GM19328 (cell line): Measurements from ENCODE around the gene ZFPM1.

Source experiments
- ATAC-seq: cut with Tn5 transposase; IDR thresholded peaks from one replicate; pipeline ENCODE4 v1.9.1; 2021; ENCODE audit warnings: mild to moderate bottlenecking, moderate library complexity; ENCODE audit not compliant: unreplicated experiment

The ZFPM1 gene

DNA sequence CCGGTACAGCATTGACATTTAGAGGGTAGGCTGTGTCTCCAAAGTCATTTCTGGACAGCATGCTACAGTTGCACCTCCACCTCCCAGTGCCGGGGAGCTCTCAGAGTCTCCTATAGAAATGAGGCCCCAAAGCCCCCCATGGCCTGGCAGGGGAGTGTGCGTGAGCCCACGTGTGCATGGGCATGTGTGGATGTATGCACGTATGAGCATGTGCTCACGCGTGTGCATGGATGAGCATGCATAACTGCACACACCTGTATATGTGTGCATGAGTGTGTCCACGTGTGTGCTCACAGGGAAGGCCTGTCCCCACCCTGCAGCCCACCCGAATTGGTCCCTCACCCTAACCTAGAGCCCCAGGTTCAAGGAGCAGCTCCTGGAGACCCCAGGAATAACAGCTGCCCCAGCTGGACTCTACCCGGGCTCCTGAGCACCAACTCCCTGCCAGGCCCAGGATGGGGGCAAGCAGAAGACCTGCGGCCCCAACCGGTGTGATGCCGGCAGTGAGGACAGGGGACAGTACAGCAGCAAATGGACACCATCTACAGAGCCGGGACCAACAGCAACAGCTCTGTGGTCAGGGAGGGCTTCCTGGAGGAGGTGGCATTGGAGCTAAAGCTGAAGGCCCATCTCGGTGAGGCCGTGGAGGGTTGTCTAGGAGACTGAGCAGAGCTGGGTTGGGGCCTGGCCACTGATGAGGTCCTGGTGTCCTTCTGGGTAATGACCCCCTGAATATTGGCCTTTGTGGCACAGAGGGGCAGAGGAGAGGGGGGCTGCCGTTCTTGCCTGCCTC is 35.2 kb upstream of the ZFPM1 start:
- no peak for ATAC-seq

DNA sequence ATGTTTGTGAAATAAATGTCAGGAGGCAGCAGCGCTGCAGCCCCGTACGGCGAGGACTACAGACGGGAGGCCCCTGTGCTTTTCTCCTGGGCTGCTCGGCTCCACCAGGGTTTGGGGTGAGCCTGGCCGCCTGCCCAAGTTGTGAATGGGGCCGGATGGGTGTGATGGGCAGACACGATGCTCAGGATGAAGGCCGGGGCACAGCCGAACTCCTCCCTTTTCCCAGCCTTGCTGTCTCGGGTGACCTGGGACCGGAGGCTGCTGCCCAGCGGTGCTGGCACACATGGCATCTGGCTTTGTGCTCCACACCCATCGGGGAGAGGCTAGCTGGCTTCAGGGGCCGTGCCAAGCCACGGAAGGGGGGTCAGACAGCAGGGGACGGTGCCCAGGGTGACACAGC is 34.2 kb upstream of the ZFPM1 start:
- no peak for ATAC-seq

DNA sequence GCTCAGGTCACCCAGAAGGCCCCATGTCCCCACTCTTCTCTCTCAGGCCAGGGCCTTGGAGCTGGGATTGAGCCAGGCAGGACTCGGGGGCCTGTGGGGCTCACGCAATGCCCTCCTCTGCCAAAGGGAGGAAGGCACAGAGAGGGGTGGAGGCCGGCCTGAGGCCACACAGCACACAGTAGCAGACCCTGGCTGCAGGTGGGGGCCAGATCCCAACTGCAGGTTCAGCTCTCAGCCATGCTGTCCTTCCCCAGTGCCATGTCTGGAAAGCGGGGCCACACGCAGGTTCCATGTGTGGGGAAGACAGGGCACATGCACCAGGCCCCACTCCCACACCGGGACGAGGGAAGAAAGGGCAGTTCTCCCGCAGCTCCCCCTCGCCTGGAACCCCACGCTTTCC is 33.3 kb upstream of the ZFPM1 start:
- ATAC-seq, result no peak

DNA sequence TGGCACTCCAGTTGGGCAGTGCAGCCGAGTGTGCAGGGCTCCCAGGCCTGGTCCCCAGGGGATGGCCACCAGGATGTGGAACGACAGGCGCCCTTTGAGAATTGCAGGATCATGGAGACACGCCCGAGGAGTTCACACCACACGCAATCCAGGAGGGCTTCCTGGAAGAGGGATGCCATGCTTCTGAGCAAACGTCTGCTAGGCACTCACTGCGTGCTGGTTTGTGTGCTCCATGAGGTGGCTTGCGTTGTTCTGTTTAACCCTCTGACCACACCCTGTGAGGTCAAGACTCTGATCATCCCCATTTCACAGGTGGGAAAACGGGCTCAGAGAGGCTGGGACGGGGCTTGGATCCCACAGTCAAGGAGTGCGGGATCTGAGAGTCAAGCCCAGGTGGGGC is 32.6 kb upstream of the ZFPM1 start:
- no peak for ATAC-seq

DNA sequence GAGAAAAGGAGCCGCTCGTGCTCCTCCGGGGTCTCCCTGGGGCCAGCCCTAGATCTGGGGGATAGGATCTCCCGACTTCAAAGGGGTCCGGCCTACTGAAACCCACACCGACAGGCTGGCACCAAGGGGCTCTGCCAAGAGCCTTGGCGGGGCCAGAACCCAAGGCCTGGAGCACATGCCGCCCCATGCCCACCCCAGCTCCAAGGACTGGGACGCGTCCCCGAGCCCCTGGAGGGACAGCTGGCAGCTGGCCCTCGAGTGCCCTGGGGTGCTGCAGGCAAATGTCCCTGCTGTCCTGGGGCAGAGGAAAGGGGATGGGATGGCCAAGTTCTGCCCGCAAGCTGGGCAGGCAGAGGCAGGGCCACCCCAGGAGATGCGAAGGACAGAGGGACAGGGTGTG is 31.8 kb upstream of the ZFPM1 start:
- no peak for ATAC-seq

DNA sequence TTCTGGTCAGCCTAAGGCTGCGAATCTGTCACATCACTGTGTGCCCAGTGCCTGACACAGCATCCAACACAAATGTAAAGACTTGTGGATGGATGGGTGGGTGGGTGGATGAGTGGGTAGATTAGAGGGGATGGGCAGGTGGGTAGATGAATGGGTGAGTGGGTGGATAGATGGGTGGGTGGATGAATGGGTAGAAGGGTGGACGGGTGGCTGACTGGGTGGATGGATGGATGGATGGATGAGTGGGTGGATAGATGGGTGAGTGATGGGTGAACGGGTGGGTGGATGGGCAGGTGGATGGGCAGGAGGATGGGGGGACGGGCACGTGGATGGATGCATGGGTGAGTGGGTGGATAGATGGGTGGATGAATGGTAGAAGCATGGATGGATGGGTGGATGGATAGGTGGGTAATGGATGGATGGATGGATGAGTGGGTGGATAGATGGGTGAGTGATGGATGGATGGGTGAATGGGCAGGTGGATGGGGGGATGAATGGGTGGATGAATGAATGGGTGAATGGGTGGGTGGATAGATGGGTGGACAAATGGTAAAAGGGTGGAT is 31.1 kb upstream of the ZFPM1 start:
- no peak for ATAC-seq

DNA sequence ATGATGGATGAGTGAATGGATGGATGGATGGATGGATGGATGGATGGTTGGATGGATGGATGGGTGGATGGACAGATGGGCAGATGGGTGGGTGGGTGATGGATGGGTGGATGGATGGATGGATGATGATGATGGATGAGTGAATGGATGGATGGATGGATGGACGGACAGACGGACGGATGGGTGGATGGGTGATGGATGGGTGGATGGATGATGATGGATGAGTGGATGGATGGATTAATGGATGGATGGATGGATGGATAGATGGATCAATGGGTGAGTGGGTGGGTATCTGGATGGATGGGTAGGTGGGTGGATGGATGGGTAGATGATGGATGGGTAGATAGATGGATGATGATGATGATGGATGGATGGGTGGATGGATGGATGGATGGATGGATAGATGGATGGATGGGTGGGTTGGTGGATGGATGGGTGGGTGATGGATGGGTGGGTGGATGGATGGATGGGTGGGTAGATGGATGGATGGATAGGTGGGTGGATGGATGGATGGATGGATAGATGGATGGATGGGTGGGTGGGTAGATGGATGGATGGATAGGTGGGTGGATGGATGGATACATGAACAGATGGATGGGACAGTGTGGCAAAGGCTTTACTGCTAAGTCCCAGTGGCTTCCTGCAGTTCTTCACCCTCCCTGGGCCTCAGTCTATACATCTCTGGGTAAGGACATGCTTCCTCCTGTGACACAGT is 30.2 kb upstream of the ZFPM1 start:
- ATAC-seq, result no peak

DNA sequence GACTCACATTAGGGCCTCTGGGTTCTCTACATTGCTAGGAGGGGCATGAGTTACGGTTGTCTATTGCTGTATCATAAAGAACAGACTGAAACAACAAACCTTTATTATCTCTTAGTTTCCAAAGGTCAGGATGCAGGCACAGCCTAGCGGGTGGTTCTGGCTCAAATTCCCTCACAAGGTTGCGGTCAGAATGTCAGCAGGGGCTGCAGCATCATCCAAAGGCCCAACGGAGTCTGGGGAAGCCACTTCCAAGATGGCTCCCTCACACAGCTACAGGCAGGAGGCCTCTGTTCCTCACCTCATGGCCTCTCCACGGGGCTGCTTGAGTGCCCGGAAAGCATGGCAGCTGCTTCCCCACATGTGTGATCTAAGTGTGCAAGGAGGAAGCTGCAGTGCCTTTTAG is 29.6 kb upstream of the ZFPM1 start:
- no peak for ATAC-seq

DNA sequence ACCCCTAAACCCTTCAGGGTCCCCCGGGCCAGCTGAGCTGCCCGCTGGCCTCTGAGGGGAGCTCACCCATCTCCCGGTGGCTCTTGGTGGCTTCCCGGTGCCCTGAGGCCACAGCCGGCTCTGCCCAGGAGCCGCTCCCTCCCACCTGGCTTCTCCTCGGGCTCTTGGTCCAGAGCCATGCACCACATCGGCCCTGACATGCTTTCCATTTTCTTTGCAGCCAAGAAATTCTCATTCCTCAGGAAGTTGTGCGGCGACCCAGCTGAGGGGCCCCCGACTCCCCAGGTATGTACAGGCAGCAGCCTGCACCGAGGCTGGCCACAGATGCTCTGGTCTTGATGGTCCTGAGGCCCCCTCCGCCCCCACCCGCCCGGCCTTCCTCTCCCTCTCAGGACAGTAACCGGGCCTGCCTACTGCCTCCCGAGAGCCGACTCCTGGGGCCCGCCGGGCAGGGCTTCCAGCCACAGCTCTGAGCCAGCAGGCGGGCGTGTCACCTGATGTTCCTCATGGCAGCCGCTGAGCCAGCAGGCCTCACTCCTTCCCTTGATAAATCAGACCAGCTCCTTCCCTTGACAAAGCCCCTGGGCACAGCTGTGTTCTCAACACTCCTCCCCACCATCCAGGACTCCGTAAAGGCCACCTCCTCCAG is 28.4 kb upstream of the ZFPM1 start:
- ATAC-seq, result no peak

DNA sequence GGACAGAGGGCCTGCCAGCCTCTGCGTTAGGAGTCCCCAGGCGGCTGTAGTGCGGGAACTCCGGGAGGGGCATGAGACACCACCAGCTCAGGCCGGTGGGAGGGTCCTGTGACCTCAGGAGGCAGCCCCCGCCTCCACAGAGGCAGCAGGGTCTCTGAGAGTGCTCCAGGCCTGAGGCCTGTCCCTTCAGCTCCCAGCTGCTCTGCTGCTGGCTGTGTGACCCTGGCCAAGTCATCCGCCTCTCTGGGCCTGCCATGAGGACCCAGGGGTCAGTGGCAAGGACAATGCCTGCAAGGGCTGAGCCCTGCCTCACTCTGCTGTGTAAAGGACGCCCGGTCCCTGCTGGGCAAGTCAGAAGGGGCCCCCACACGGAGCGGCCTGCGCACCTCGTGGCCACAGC is 27.1 kb upstream of the ZFPM1 start:
- ATAC-seq, result no peak

DNA sequence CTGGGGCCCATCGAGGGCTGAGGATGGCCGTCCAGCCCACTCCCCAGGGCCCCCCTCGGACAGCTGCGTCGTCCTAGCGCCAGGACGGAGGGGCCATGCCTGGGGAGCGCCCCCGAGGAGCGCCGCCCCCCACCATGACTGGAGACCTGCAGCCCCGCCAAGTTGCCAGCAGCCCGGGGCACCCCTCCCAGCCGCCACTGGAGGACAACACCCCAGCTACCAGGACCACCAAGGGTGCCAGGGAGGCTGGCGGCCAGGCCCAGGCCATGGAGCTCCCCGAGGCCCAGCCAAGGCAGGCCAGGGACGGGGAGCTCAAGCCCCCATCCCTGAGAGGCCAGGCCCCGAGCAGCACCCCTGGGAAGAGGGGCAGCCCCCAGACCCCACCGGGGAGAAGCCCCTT is 25.7 kb upstream of the ZFPM1 start:
- no peak for ATAC-seq

DNA sequence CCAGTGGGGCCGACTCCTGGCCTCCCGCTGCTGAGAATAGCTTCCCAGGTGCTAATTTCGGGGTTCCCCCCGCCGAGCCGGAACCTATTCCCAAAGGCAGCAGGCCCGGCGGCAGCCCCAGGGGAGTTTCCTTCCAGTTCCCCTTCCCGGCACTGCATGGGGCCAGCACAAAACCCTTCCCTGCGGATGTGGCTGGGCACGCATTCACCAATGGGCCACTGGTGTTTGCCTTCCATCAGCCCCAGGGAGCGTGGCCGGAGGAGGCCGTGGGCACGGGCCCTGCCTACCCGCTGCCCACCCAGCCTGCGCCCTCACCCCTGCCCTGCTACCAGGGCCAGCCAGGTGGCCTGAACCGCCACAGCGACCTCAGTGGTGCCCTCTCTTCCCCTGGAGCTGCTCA is 24.9 kb upstream of the ZFPM1 start:
- ATAC-seq, result no peak

DNA sequence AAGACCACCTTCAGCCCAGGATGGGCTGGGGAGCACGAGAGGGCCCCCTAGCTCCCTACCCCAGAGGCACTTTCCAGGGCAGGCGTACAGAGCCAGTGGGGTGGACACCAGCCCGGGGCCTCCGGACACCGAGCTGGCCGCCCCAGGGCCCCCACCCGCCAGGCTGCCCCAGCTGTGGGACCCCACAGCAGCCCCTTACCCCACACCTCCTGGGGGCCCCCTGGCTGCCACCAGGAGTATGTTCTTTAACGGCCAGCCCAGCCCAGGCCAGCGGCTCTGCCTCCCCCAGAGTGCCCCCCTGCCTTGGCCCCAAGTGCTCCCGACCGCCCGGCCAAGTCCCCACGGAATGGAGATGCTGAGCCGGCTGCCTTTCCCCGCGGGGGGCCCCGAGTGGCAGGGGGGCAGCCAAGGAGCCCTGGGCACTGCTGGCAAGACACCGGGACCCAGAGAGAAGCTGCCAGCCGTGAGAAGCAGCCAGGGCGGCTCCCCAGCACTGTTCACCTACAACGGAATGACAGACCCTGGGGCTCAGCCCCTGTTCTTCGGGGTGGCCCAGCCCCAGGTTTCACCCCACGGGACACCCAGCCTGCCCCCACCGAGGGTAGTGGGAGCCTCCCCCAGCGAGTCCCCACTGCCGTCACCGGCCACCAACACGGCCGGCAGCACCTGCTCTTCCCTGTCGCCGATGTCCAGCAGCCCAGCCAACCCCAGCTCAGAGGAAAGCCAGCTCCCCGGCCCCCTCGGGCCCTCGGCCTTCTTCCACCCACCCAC is 24.3 kb upstream of the ZFPM1 start:
- ATAC-seq, result no peak

DNA sequence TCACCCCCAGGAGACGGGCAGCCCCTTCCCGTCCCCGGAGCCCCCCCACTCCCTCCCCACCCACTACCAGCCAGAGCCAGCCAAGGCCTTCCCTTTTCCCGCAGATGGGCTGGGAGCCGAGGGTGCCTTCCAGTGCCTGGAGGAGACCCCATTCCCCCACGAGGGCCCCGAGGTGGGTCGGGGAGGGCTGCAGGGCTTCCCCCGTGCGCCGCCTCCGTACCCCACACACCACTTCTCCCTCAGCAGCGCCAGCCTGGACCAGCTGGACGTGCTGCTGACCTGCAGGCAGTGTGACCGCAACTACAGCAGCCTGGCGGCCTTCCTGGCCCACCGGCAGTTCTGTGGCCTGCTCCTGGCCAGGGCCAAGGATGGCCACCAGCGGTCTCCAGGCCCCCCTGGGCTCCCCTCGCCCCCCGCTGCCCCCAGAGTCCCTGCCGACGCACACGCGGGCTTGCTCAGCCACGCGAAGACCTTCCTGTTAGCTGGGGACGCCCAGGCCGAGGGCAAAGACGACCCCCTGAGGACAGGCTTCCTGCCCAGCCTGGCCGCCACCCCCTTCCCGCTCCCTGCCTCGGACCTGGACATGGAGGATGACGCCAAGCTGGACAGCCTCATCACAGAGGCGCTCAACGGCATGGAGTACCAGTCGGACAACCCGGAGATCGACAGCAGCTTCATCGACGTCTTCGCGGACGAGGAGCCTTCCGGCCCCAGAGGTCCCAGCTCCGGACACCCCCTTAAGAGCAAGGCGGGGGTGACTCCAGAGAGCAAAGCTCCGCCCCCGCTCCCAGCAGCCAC is 23.5 kb upstream of the ZFPM1 start:
- ATAC-seq, result no peak

DNA sequence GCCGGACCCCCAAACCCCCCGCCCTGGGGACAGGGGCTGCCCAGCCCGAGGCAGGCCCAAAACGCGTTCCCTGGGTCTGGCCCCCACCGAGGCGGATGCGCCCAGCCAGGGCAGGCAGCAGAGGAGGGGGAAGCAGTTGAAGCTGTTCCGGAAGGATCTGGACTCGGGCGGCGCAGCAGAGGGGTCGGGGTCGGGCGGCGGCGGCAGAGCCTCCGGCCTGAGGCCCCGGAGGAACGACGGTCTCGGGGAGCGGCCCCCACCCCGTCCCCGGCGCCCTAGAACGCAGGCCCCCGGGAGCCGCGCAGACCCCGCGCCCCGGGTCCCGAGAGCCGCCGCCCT is 22.9 kb upstream of the ZFPM1 start:
- no peak for ATAC-seq

DNA sequence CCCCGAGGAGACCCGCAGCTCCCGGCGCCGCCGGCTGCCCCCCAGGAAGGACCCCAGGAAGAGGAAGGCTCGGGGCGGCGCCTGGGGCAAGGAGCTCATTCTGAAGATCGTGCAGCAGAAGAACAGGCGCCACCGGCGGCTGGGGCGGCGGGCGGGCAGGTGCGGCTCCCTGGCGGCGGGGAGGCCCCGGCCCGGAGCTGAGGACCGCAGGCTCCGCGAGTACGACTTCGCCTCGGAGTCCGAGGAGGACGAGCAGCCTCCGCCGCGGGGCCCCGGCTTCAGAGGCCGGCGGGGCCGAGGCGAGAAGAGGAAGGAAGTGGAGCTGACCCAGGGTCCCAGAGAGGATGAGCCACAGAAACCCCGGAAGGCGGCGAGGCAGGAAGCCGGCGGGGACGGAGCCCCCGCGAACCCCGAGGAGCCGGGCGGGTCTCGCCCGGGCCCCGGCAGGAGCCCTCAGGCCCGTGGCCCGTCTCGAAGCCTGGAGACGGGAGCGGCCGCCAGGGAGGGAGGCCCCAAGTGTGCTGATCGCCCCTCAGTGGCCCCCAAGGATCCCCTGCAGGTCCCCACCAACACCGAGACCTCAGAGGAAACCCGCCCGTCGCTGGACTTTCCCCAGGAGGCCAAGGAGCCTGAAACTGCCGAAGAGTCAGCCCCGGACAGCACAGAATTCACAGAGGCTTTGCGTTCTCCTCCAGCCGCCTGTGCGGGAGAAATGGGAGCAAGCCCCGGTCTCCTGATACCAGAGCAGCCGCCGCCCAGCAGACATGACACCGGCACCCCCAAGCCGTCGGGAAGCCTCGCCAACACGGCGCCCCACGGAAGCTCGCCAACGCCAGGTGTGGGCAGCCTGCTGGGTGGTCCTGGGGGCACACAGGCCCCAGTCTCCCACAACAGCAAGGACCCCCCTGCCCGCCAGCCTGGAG is 22.3 kb upstream of the ZFPM1 start:
- ATAC-seq, result no peak

DNA sequence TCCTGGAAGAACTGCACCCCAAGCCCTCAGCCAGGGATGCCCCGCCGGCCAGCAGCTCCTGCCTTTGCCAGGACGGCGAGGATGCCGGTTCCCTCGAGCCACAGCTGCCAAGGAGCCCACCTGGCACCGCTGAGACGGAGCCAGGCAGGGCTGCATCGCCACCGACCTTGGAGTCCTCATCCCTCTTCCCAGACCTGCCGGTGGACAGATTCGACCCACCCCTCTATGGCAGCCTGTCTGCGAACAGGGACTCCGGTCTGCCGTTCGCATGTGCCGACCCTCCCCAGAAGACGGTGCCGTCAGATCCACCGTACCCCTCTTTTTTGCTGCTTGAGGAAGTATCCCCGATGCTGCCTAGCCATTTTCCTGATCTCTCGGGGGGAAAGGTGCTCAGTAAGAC is 21.4 kb upstream of the ZFPM1 start:
- no peak for ATAC-seq

DNA sequence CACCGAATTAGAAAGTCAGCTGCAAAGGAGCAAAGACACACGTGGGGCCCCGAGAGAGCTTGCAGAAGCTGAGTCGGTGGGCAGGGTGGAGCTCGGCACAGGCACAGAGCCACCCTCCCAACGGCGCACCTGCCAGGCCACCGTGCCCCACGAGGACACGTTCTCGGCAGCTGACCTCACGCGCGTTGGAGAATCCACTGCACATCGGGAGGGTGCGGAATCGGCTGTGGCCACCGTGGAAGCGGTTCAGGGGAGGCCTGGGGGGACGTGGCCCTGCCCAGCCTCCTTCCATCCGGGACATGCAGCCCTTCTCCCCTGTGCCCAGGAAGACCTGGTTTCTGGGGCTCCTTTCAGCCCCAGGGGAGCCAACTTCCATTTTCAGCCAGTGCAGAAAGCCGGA is 20.9 kb upstream of the ZFPM1 start:
- no peak for ATAC-seq

DNA sequence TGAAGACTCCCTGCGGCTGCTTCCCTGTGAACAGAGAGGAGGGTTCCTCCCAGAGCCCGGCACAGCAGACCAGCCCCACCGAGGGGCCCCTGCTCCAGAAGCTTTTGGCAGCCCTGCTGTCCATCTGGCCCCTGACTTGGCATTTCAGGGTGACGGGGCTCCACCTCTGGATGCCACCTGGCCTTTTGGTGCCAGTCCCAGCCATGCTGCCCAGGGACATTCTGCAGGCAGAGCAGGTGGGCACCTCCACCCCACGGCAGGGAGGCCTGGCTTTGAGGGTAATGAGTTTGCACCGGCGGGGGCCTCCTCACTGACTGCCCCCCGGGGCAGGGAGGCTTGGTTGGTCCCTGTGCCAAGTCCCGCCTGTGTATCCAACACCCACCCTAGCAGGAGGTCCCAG is 20.3 kb upstream of the ZFPM1 start:
- ATAC-seq, result no peak
